ENCODE data around the gene PHC2. TPM values are rescaled to one million over a fixed set of nuclear protein-coding genes. Genes with fewer than 3 reads are reported as not detected.
A peak's percentile ranks its signal among the peaks of the same experiment; 100 is the strongest.

Gene PHC2
- total and polyA plus RNA-seq, 9 of the 15 experiments (the other 6 are each of a cell fraction or from before 2014, with no cell fraction given) = 3.1 to 67.6 (median 34.6) TPM

DNA sequence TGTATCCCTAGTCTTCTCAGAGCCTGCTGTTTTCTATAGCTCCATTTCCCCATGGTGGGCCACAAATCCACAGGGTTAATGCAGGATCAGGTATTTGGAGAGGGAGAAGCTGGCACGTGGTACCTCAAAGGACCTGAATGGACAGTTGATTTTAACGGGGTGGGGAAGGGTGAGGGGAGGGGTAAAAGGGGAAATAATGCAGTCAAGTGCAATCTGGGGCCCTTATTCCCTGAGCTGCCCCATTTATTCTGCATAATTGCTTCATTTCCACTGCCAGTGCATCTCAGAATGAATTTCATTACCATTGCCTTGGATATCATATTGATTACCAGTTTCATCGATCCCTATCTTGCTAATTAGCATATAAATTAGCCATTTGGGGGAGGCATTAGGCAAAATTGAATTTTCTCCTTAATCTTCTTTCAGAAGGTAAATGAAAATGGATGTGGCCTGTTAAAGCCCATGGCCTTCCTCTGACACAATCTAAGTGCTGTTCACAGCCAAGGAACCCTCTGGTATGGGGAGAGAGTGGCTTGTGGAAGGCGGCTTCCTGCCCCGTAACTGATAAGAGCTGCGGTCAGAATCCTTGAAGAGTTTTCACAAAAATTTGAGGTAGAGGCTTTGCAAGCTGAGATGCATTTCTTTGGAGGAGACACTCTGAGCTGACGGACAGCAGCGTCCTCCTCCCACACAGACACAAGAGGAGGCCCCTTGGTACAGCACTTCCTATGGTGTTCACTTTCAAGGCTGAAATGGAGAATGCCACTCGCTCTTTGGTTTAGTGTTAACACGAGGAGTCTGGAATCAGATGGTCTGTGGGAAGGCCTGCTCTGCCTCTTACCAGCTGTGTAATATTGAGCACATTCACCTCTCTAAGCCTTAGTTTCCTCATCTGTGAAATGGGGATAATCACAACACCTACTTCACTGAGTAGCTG, 34.4 kb downstream of the PHC2 start (continued):
- TF ChIP-seq, protein P1, sequence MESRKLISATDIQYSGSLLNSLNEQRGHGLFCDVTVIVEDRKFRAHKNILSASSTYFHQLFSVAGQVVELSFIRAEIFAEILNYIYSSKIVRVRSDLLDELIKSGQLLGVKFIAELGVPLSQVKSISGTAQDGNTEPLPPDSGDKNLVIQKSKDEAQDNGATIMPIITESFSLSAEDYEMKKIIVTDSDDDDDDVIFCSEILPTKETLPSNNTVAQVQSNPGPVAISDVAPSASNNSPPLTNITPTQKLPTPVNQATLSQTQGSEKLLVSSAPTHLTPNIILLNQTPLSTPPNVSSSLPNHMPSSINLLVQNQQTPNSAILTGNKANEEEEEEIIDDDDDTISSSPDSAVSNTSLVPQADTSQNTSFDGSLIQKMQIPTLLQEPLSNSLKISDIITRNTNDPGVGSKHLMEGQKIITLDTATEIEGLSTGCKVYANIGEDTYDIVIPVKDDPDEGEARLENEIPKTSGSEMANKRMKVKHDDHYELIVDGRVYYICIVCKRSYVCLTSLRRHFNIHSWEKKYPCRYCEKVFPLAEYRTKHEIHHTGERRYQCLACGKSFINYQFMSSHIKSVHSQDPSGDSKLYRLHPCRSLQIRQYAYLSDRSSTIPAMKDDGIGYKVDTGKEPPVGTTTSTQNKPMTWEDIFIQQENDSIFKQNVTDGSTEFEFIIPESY (CRISPR knock-in tag; IDR thresholded peaks at IDR 0.05) = no peak
- TF ChIP-seq CHD4 (IDR thresholded peaks at IDR 0.05; ENCODE audit: insufficient read depth, insufficient replicate concordance, low read depth, low read length, poor library complexity, severe bottlenecking) = peak; percentile 100
- no peak for TF ChIP-seq NCOA2 (IDR thresholded peaks at IDR 0.05; ENCODE audit: partially characterized antibody in 2 of 2)
- peak; percentile 32 to 44; a peak in 2 of 4 replicates for TF ChIP-seq TRIM24 (IDR thresholded peaks at IDR 0.05)
- no peak for TF ChIP-seq GTF2F1 (IDR thresholded peaks at IDR 0.05; ENCODE audit: low read depth, low read length)
- peak; percentile 10; the same call in 1 of the 2 replicates for TF ChIP-seq STAT5A (IDR thresholded peaks at IDR 0.05; ENCODE audit: borderline replicate concordance, low read length)
- no peak for TF ChIP-seq ZNF274 (IDR thresholded peaks at IDR 0.05; ENCODE audit: borderline replicate concordance, low read depth, low read length)
- no peak for TF ChIP-seq MAFK (IDR thresholded peaks at IDR 0.05; ENCODE audit: low read length)
- TF ChIP-seq RBM15 (IDR thresholded peaks at IDR 0.05; ENCODE audit: insufficient read depth, low read length) = no peak
- TF ChIP-seq ZNF507 (tag; conservative IDR thresholded peaks at IDR 0.05) = no peak
- TF ChIP-seq ZNF583 (CRISPR knock-in tag; IDR thresholded peaks at IDR 0.05) = no peak; the same call in 1 of the 2 replicates
- TF ChIP-seq, protein P2, sequence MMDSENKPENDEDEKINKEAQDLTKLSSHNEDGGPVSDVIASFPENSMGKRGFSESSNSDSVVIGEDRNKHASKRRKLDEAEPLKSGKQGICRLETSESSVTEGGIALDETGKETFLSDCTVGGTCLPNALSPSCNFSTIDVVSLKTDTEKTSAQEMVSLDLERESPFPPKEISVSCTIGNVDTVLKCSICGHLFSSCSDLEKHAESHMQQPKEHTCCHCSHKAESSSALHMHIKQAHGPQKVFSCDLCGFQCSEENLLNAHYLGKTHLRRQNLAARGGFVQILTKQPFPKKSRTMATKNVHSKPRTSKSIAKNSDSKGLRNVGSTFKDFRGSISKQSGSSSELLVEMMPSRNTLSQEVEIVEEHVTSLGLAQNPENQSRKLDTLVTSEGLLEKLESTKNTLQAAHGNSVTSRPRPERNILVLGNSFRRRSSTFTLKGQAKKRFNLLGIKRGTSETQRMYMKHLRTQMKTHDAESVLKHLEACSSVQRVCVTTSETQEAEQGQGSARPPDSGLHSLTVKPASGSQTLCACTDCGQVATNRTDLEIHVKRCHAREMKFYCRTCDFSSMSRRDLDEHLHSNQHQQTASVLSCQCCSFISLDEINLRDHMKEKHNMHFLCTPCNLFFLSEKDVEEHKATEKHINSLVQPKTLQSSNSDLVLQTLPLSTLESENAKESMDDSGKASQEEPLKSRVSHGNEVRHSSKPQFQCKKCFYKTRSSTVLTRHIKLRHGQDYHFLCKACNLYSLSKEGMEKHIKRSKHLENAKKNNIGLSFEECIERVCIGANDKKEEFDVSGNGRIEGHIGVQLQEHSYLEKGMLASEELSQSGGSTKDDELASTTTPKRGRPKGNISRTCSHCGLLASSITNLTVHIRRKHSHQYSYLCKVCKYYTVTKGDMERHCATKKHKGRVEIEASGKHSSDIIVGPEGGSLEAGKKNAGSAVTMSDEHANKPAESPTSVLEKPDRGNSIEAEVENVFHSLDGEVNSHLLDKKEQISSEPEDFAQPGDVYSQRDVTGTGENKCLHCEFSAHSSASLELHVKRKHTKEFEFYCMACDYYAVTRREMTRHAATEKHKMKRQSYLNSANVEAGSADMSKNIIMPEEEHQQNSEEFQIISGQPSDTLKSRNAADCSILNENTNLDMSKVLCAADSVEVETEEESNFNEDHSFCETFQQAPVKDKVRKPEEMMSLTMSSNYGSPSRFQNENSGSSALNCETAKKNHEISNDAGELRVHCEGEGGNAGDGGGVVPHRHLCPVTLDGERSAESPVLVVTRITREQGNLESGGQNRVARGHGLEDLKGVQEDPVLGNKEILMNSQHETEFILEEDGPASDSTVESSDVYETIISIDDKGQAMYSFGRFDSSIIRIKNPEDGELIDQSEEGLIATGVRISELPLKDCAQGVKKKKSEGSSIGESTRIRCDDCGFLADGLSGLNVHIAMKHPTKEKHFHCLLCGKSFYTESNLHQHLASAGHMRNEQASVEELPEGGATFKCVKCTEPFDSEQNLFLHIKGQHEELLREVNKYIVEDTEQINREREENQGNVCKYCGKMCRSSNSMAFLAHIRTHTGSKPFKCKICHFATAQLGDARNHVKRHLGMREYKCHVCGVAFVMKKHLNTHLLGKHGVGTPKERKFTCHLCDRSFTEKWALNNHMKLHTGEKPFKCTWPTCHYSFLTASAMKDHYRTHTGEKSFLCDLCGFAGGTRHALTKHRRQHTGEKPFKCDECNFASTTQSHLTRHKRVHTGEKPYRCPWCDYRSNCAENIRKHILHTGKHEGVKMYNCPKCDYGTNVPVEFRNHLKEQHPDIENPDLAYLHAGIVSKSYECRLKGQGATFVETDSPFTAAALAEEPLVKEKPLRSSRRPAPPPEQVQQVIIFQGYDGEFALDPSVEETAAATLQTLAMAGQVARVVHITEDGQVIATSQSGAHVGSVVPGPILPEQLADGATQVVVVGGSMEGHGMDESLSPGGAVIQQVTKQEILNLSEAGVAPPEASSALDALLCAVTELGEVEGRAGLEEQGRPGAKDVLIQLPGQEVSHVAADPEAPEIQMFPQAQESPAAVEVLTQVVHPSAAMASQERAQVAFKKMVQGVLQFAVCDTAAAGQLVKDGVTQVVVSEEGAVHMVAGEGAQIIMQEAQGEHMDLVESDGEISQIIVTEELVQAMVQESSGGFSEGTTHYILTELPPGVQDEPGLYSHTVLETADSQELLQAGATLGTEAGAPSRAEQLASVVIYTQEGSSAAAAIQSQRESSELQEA (IDR thresholded peaks at IDR 0.05; ENCODE audit: low read depth) = no peak

Data from K562 (cell line).